Measurements from ENCODE around the gene MRPS17.

- no peak for TF ChIP-seq CTCF (IDR thresholded peaks at IDR 0.05)
- no peak for TF ChIP-seq POLR2A (IDR thresholded peaks at IDR 0.05)
Measured at GRCh38 chr7:55917771-55918170, 33.9 kb upstream of the MRPS17 start.

All from adrenal gland (tissue), 5 donors.